DOHH2 (cell line): ENCODE results near the gene GYS1.

ENCODE experiments used
- H3F3A ChIP-seq: fragments of 200-600 bp; sonication (generic), shearing (Covaris generic); 2 replicates; pipeline ENCODE4 v1.6.0; 2016; ENCODE audit warnings: antibody characterized with exemption, mild to moderate bottlenecking; ENCODE audit not compliant: control insufficient read depth, insufficient read depth
- H3K27ac ChIP-seq: fragments of 200-600 bp; sonication (generic); 2 replicates; pipeline ENCODE4 v1.5.1; 2014; ENCODE audit warnings: low read depth, mild to moderate bottlenecking, low read length, moderate library complexity
- H3K27me3 ChIP-seq: fragments of 200-600 bp; sonication (generic); 2 replicates; pipeline ENCODE4 v1.6.1; 2014; ENCODE audit warnings: mild to moderate bottlenecking, low read length, mixed read lengths; ENCODE audit not compliant: control insufficient read depth
- H3K36me3 ChIP-seq: fragments of 200-600 bp; sonication (generic); 2 replicates; pipeline ENCODE4 v1.6.1; 2014; ENCODE audit warnings: mild to moderate bottlenecking, low read length, moderate library complexity, mixed read lengths; ENCODE audit not compliant: control insufficient read depth
- H3K4me1 ChIP-seq: fragments of 200-600 bp; sonication (generic); 2 replicates; pipeline ENCODE4 v1.6.1; 2014; ENCODE audit warnings: mild to moderate bottlenecking, low read length, mixed read lengths; ENCODE audit not compliant: control insufficient read depth
- H3K4me2 ChIP-seq: fragments of 200-600 bp; sonication (generic); 2 replicates; pipeline ENCODE4 v1.6.0; 2014; ENCODE audit warnings: mild to moderate bottlenecking, low read length, moderate library complexity
- H3K4me3 ChIP-seq: fragments of 200-600 bp; sonication (generic); 2 replicates; pipeline ENCODE4 v1.5.1; 2014; ENCODE audit warnings: mild to moderate bottlenecking, low read length, mixed read lengths
- H3K79me2 ChIP-seq: fragments of 200-600 bp; sonication (generic); 2 replicates; pipeline ENCODE4 v1.6.1; 2014; ENCODE audit warnings: mild to moderate bottlenecking, low read length, mixed read lengths; ENCODE audit not compliant: control insufficient read depth
- H3K9me2 ChIP-seq: fragments of 200-600 bp; sonication (generic); replicated peaks from 2 replicates; pipeline ENCODE4 v1.6.1; 2014; ENCODE audit warnings: mild to moderate bottlenecking, low read length, mixed read lengths; ENCODE audit not compliant: control insufficient read depth
- H3K9me3 ChIP-seq: fragments of 200-600 bp; sonication (generic); 2 replicates; pipeline ENCODE4 v1.6.1; 2014; ENCODE audit warnings: antibody characterized with exemption, low read length, mixed read lengths; ENCODE audit not compliant: control insufficient read depth, insufficient read depth
- H4K20me1 ChIP-seq: fragments of 200-600 bp; sonication (generic); 2 replicates; pipeline ENCODE4 v1.6.0; 2014; ENCODE audit warnings: low read depth, mild to moderate bottlenecking, antibody characterized with exemption, low read length, moderate library complexity; ENCODE audit not compliant: control insufficient read depth, insufficient read depth
- CTCF ChIP-seq: fragments of 200-600 bp; sonication (generic); IDR thresholded peaks from one replicate; pipeline ENCODE4 v1.5.1; 2014; ENCODE audit warnings: antibody characterized with exemption, mild to moderate bottlenecking, low read depth, low read length; ENCODE audit not compliant: poor library complexity, severe bottlenecking
- EZH2phosphoT487 ChIP-seq: fragments of 200-600 bp; sonication (generic); IDR thresholded peaks from 2 replicates; pipeline ENCODE4 v1.6.1; 2017; ENCODE audit warnings: borderline replicate concordance, mild to moderate bottlenecking, antibody characterized with exemption, low read length, moderate library complexity, mixed read lengths

Gene GYS1

GRCh38 chr19:48989701-48990291 lies 3.3 kb downstream of the GYS1 start:
- no peaks in the 10 kb centered on the region for H3K9me2 ChIP-seq
- H3K27me3 ChIP-seq: no peaks in the 10 kb centered on the region
- no peak for TF ChIP-seq EZH2phosphoT487
- TF ChIP-seq CTCF: no peak
- H3F3A ChIP-seq: no peaks in the 10 kb centered on the region
- peaks cover 13% of the 10 kb centered on the region for H3K4me1 ChIP-seq
- no peak overlapping the region for H3K4me3 ChIP-seq
- peaks cover 32% of the 10 kb centered on the region for H3K36me3 ChIP-seq
- H3K9me3 ChIP-seq: no peaks in the 10 kb centered on the region
- H4K20me1 ChIP-seq: no peaks in the 10 kb centered on the region
- H3K27ac ChIP-seq: no peak overlapping the region
- no peak overlapping the region for H3K4me2 ChIP-seq
- H3K79me2 ChIP-seq: peaks cover 31% of the 10 kb centered on the region

GRCh38 chr19:48988860-48989259 lies 4.2 kb downstream of the GYS1 start:
- Histone ChIP-seq H3K4me3 (no peak overlapping the region), H4K20me1 (no peaks in the 10 kb centered on the region), H3F3A (no peaks in the 10 kb centered on the region), H3K79me2 (peaks cover 22% of the 10 kb centered on the region), H3K9me2 (no peaks in the 10 kb centered on the region), H3K4me2 (no peak overlapping the region), H3K27me3 (no peaks in the 10 kb centered on the region), H3K4me1 (peaks cover 8% of the 10 kb centered on the region), H3K9me3 (no peaks in the 10 kb centered on the region), H3K27ac (no peak overlapping the region), H3K36me3 (peaks cover 25% of the 10 kb centered on the region)
- TF ChIP-seq CTCF (no peak), EZH2phosphoT487 (no peak)

GRCh38 chr19:48988286-48988685 lies 4.8 kb downstream of the GYS1 start:
- H3K79me2 ChIP-seq: peaks cover 20% of the 10 kb centered on the region
- H3K9me2 ChIP-seq: no peaks in the 10 kb centered on the region
- peaks cover 8% of the 10 kb centered on the region for H3K4me1 ChIP-seq
- no peak overlapping the region for H3K27ac ChIP-seq
- no peaks in the 10 kb centered on the region for H3F3A ChIP-seq
- H3K9me3 ChIP-seq: no peaks in the 10 kb centered on the region
- no peaks in the 10 kb centered on the region for H3K27me3 ChIP-seq
- no peak overlapping the region for H3K4me2 ChIP-seq
- H3K36me3 ChIP-seq: peaks cover 27% of the 10 kb centered on the region
- H4K20me1 ChIP-seq: no peaks in the 10 kb centered on the region
- H3K4me3 ChIP-seq: no peak overlapping the region
- TF ChIP-seq CTCF (no peak), EZH2phosphoT487 (no peak)
